H9 (cell line): ENCODE measurements around the gene SUN1. TPM values are rescaled to one million over a fixed set of nuclear protein-coding genes. Genes with fewer than 3 reads are reported as not detected.

ENCODE experiments used
- DNase-seq: peaks from one replicate; pipeline ENCODE4 v3.0.0-alpha.2; 2017
- H2AFZ ChIP-seq: one replicate; pipeline ENCODE4 v1.6.1; 2013; ENCODE audit warnings: mild to moderate bottlenecking, low read length, control low read depth, moderate library complexity
- H2AK5ac ChIP-seq: 2 replicates; pipeline ENCODE4 v1.6.1; 2013; ENCODE audit warnings: low read length, control low read depth, mixed read lengths; ENCODE audit not compliant: insufficient read length
- H2BK120ac ChIP-seq: one replicate; pipeline ENCODE4 v1.6.1; 2013; ENCODE audit warnings: low read depth, mild to moderate bottlenecking, low read length, control low read depth, inconsistent platforms; ENCODE audit not compliant: poor library complexity, severe bottlenecking
- H2BK12ac ChIP-seq: 2 replicates; pipeline ENCODE4 v1.6.1; 2013; ENCODE audit warnings: low read length, control low read depth, mixed read lengths, low read depth; ENCODE audit not compliant: insufficient read length
- H2BK15ac ChIP-seq: 2 replicates; pipeline ENCODE4 v1.6.1; 2013; ENCODE audit warnings: low read depth, low read length, control low read depth
- H2BK20ac ChIP-seq: one replicate; pipeline ENCODE4 v1.6.1; 2013; ENCODE audit warnings: low read depth, mild to moderate bottlenecking, low read length, control low read depth, inconsistent platforms; ENCODE audit not compliant: poor library complexity, severe bottlenecking
- H2BK5ac ChIP-seq: 2 replicates; pipeline ENCODE4 v1.6.1; 2013; ENCODE audit warnings: low read length, control low read depth, mixed read lengths; ENCODE audit not compliant: insufficient read length
- H3K14ac ChIP-seq: 2 replicates; pipeline ENCODE4 v1.6.1; 2013; ENCODE audit warnings: low read length, control low read depth; ENCODE audit not compliant: insufficient read depth
- H3K18ac ChIP-seq: 2 replicates; pipeline ENCODE4 v1.6.1; 2013; ENCODE audit warnings: low read depth, mild to moderate bottlenecking, mixed read lengths, low read length, control low read depth; ENCODE audit not compliant: insufficient read length
- H3K23ac ChIP-seq: 2 replicates; pipeline ENCODE4 v1.6.1; 2013; ENCODE audit warnings: low read length, control low read depth, mixed read lengths, low read depth; ENCODE audit not compliant: insufficient read length
- H3K23me2 ChIP-seq: 2 replicates; pipeline ENCODE4 v1.6.1; 2013; ENCODE audit warnings: low read depth, mild to moderate bottlenecking, mixed read lengths, low read length, control low read depth; ENCODE audit not compliant: insufficient read length, poor library complexity, severe bottlenecking
- H3K27ac ChIP-seq: 2 replicates; pipeline ENCODE4 v1.5.1; 2013; ENCODE audit warnings: low read length, control low read depth, mixed read lengths, low read depth; ENCODE audit not compliant: insufficient read length
- H3K27me3 ChIP-seq: 2 replicates; pipeline ENCODE4 v1.6.1; 2013; ENCODE audit warnings: low read length, control low read depth, inconsistent platforms; ENCODE audit not compliant: insufficient read depth
- H3K4ac ChIP-seq: 2 replicates; pipeline ENCODE4 v1.6.1; 2013; ENCODE audit warnings: low read depth, mild to moderate bottlenecking, control low read depth, inconsistent platforms, low read length, moderate library complexity
- H3K4me1 ChIP-seq: 2 replicates; pipeline ENCODE4 v1.6.1; 2013; ENCODE audit warnings: low read length, control low read depth, inconsistent platforms; ENCODE audit not compliant: insufficient read depth
- H3K4me2 ChIP-seq: 2 replicates; pipeline ENCODE4 v1.6.1; 2013; ENCODE audit warnings: low read length, control low read depth, mixed read lengths; ENCODE audit not compliant: insufficient read length, insufficient read depth
- H3K56ac ChIP-seq: 2 replicates; pipeline ENCODE4 v1.6.1; 2013; ENCODE audit warnings: low read depth, mild to moderate bottlenecking, mixed read lengths, low read length, control low read depth; ENCODE audit not compliant: insufficient read length
- H3K79me1 ChIP-seq: 2 replicates; pipeline ENCODE4 v1.6.1; 2013; ENCODE audit warnings: low read depth, mild to moderate bottlenecking, moderate library complexity, low read length, control low read depth, inconsistent platforms; ENCODE audit not compliant: insufficient read depth, poor library complexity, severe bottlenecking
- H3K79me2 ChIP-seq: 2 replicates; pipeline ENCODE4 v1.6.1; 2013; ENCODE audit warnings: low read length, control low read depth, inconsistent platforms; ENCODE audit not compliant: insufficient read depth
- H3K9ac ChIP-seq: 2 replicates; pipeline ENCODE4 v1.6.1; 2013; ENCODE audit warnings: low read length, control low read depth, mixed read lengths; ENCODE audit not compliant: insufficient read length; ENCODE audit errors: extremely low read depth
- H3K9me3 ChIP-seq: one replicate; pipeline ENCODE4 v1.6.1; 2013; ENCODE audit warnings: low read depth, low read length, inconsistent platforms; ENCODE audit not compliant: control insufficient read depth
- H3T11ph ChIP-seq: one replicate; pipeline ENCODE4 v1.6.1; 2013; ENCODE audit warnings: mild to moderate bottlenecking, low read length, control low read depth, inconsistent platforms
- H4K20me1 ChIP-seq: one replicate; pipeline ENCODE4 v1.6.1; 2013; ENCODE audit not compliant: control insufficient read depth, insufficient read length, insufficient read depth
- H4K5ac ChIP-seq: 2 replicates; pipeline ENCODE4 v1.6.1; 2013; ENCODE audit warnings: low read depth, mild to moderate bottlenecking, mixed read lengths, low read length, control low read depth; ENCODE audit not compliant: insufficient read length
- H4K8ac ChIP-seq: replicated peaks from 2 replicates; pipeline ENCODE4 v1.6.1; 2013; ENCODE audit warnings: low read length, control low read depth, mixed read lengths, low read depth; ENCODE audit not compliant: insufficient read length
- H4K91ac ChIP-seq: 2 replicates; pipeline ENCODE4 v1.6.1; 2013; ENCODE audit warnings: low read depth, mild to moderate bottlenecking, moderate library complexity, mixed read lengths, low read length, control low read depth; ENCODE audit not compliant: insufficient read length
- H3K27ac Mint-ChIP-seq, 3 experiments: 2 replicates in 2 of 3; 3 replicates in 1 of 3; pipeline ENCODE4 v1.8.0; 2020 to 2021; ENCODE audit warnings: mixed read lengths in 3 of 3, mild to moderate bottlenecking in 1 of 3, moderate library complexity in 1 of 3
- H3K27me3 Mint-ChIP-seq: 2 replicates; pipeline ENCODE4 v1.8.0; 2021; ENCODE audit warnings: low read depth, mild to moderate bottlenecking, moderate library complexity, mixed read lengths
- H3K36me3 Mint-ChIP-seq, 3 experiments: 2 replicates in 2 of 3; 3 replicates in 1 of 3; pipeline ENCODE4 v1.8.0; 2020 to 2021; ENCODE audit warnings: low read depth in 3 of 3, mixed read lengths in 3 of 3; ENCODE audit not compliant: insufficient read depth in 1 of 3
- H3K4me1 Mint-ChIP-seq, 2 experiments: 2 replicates each; pipeline ENCODE4 v1.8.0; 2020; ENCODE audit warnings: mixed read lengths in 2 of 2
- H3K4me3 Mint-ChIP-seq, 2 experiments: 2 replicates in 1 of 2; 3 replicates in 1 of 2; pipeline ENCODE4 v1.8.0; 2020 to 2021; ENCODE audit warnings: mild to moderate bottlenecking in 2 of 2, mixed read lengths in 2 of 2, moderate library complexity in 1 of 2
- H3K9me3 Mint-ChIP-seq, 2 experiments: 2 replicates in 1 of 2; 3 replicates in 1 of 2; pipeline ENCODE4 v1.8.0; 2020; ENCODE audit warnings: mild to moderate bottlenecking in 2 of 2, mixed read lengths in 2 of 2, moderate library complexity in 1 of 2
- CTCF ChIP-seq: fragments of 200-600 bp; sonication (generic); conservative IDR thresholded peaks from 3 replicates; pipeline ENCODE4 v1.8.0; 2021; ENCODE audit warnings: antibody characterized with exemption, mild to moderate bottlenecking
- WGBS: extraction: QIAGEN DNeasy Blood & Tissue Kit; methylation state at CpG from one replicate; pipeline ENCODE4 v1.1.7; 2013; ENCODE audit warnings: missing lambda C conversion rate, low lambda C conversion rate, mixed read lengths; ENCODE audit not compliant: insufficient read length; ENCODE audit errors: extremely low coverage; 5-methylcytosine and 5-hydroxymethylcytosine counted together
- total RNA-seq: library from RNA; stranded (reverse); gene quantifications from 2 replicates; pipeline ENCODE4 v1.2.1, GENCODE V29; 2021

SUN1 gene
- total RNA-seq, 1 experiment from 2014 or later = 118 TPM

- Histone ChIP-seq H3K4me1 (no peaks in the 10 kb centered on the region; the same call in 1 of the 2 replicates), H4K5ac (no peak overlapping the region), H4K8ac (no peak overlapping the region), H3K4me2 (no peak overlapping the region), H3K56ac (no peak overlapping the region), H2BK12ac (no peak overlapping the region), H3K9ac (no peak overlapping the region), H3K79me2 (no peaks in the 10 kb centered on the region), H3K23me2 (no peaks in the 10 kb centered on the region), H2BK120ac (no peak overlapping the region), H2BK20ac (no peak overlapping the region), H3K27ac (no peak overlapping the region), H3K23ac (no peak overlapping the region), H3K4ac (no peak overlapping the region), H3K27me3 (no peaks in the 10 kb centered on the region), H3K18ac (no peak overlapping the region), H4K91ac (no peak overlapping the region), H3K79me1 (no peaks in the 10 kb centered on the region), H3K14ac (no peak overlapping the region; the same call in 1 of the 2 replicates), H3T11ph (no peak overlapping the region), H3K9me3 (no peaks in the 10 kb centered on the region), H2AK5ac (no peak overlapping the region), H2BK5ac (no peak overlapping the region), H2BK15ac (no peak overlapping the region), H4K20me1 (no peaks in the 10 kb centered on the region), H2AFZ (no peak overlapping the region)
- Mint-ChIP-seq H3K4me3 (no peak overlapping the region; a peak in 1 of 5 replicates), H3K36me3 (no peaks in the 10 kb centered on the region), H3K9me3 (no peaks in the 10 kb centered on the region; a peak in 1 of 5 replicates), H3K27ac (no peak overlapping the region), H3K27me3 (peaks cover under 1% of the 10 kb centered on the region; the same call in 1 of the 2 replicates), H3K4me1 (no peaks in the 10 kb centered on the region; a peak in 1 of 4 replicates)
- WGBS = no CpG with 5 or more reads among the region's 43 CpGs
- no peak for TF ChIP-seq CTCF
- no peak for DNase-seq
These were observed 83.3 kb downstream of the SUN1 start for GRCh38 chr7:915291-916218.
